Ishikawa (cell line): ENCODE results near the gene PDE11A.

ENCODE experiments used
- EP300 ChIP-seq: IDR thresholded peaks from 2 replicates; pipeline ENCODE4 v1.6.1; 2012; ENCODE audit warnings: borderline replicate concordance
- MAX ChIP-seq: IDR thresholded peaks from 2 replicates; pipeline ENCODE4 v1.6.1; 2012

GRCh38 chr2:177754492-177754873 lies 318.1 kb downstream of the PDE11A start:
- TF ChIP-seq EP300 (no peak), MAX (no peak)
